ENCODE data around the gene SCN5A.

- TF ChIP-seq POLR2AphosphoS5 (IDR thresholded peaks at IDR 0.05; ENCODE audit: low read depth, low read length) (no peak), POLR2A (IDR thresholded peaks at IDR 0.05; ENCODE audit: low read depth, low read length) (no peak), TAF1 (IDR thresholded peaks at IDR 0.05; ENCODE audit: low read depth, low read length) (no peak), SPI1 (IDR thresholded peaks at IDR 0.05; ENCODE audit: low read depth, low read length) (no peak)
These were observed 132.8 kb downstream of the SCN5A start for GRCh38 chr3:38516669-38517068.

Data from GM12891 (cell line).